ENCODE measurements around the gene TBL1XR1. TPM values are rescaled to one million over a fixed set of nuclear protein-coding genes. Genes with fewer than 3 reads are reported as not detected.

TBL1XR1 gene
- total and polyA plus RNA-seq, 2 of the 8 experiments (the other 6 are each of a cell fraction or from before 2014, with no cell fraction given): 28.1 to 147 TPM

- Histone ChIP-seq H3K4ac (replicated peaks; ENCODE audit: insufficient read length, low read depth, low read length) (no peak overlapping the region), H2BK12ac (ENCODE audit: low read depth, low read length) (no peak overlapping the region), H3K27ac (ENCODE audit: low read depth, low read length) (no peak overlapping the region), H3K4me3 (ENCODE audit: extremely low read depth in 1 of 4, insufficient read depth in 2 of 4, low read depth in 3 of 4, low read length in 4 of 4) (no peak overlapping the region), H4K5ac (ENCODE audit: insufficient read length, low read depth, low read length) (no peak overlapping the region), H3K23ac (ENCODE audit: insufficient read length) (no peak overlapping the region), H3K14ac (ENCODE audit: insufficient read length) (no peak overlapping the region), H2AK5ac (ENCODE audit: low read depth, low read length) (no peak overlapping the region), H3K79me2 (ENCODE audit: control insufficient read depth in 1 of 2, insufficient read depth in 2 of 2, low read length in 2 of 2) (no peaks in the 10 kb centered on the region), H3K4me2 (ENCODE audit: insufficient read depth in 1 of 2, low read depth in 2 of 2, low read length in 2 of 2) (no peak overlapping the region), H4K91ac (replicated peaks; ENCODE audit: insufficient read length, low read length) (no peak overlapping the region), H4K8ac (ENCODE audit: extremely low read depth, insufficient read depth, low read length) (no peak overlapping the region), H3K23me2 (ENCODE audit: low read depth, low read length) (no peaks in the 10 kb centered on the region; the same call in 1 of the 2 replicates), H3K9ac (replicated peaks in 1 of 4; ENCODE audit: extremely low read depth in 1 of 4, low read depth in 3 of 4, low read length in 3 of 4) (no peak overlapping the region), H3K79me1 (ENCODE audit: low read depth, low read length) (no peaks in the 10 kb centered on the region), H2BK5ac (ENCODE audit: low read depth, low read length) (no peak overlapping the region), H3K27me3 (replicated peaks in 1 of 4; ENCODE audit: control insufficient read depth in 3 of 4, extremely low read depth in 1 of 4, insufficient read depth in 3 of 4, low read length in 3 of 4) (no peaks in the 10 kb centered on the region), H3K56ac (replicated peaks; ENCODE audit: insufficient read length, low read depth, low read length) (no peak overlapping the region), H3K4me1 (replicated peaks in 1 of 4; ENCODE audit: control insufficient read depth in 3 of 4, insufficient read depth in 4 of 4, low read length in 3 of 4) (no peaks in the 10 kb centered on the region), H2BK20ac (ENCODE audit: low read length) (no peak overlapping the region), H3K18ac (ENCODE audit: extremely low read depth, low read length) (no peak overlapping the region), H2AFZ (ENCODE audit: low read length) (no peak overlapping the region), H4K20me1 (replicated peaks in 1 of 2; ENCODE audit: control insufficient read depth in 1 of 2, insufficient read depth in 2 of 2, low read length in 2 of 2) (no peaks in the 10 kb centered on the region), H2BK120ac (replicated peaks; ENCODE audit: low read depth, low read length) (no peak overlapping the region), H3K9me3 (ENCODE audit: insufficient read depth in 2 of 2, low read depth in 1 of 2, low read length in 1 of 2) (peaks cover 4 to 14% of the 10 kb centered on the region in 2 experiments; a peak in 2 of 4 replicates), H2BK15ac (ENCODE audit: low read length) (no peak overlapping the region), H3K36me3 (ENCODE audit: control insufficient read depth in 2 of 4, insufficient read depth in 4 of 4, low read length in 3 of 4) (peaks cover 0 to 5% (median 0%) of the 10 kb centered on the region in 4 experiments; a peak in 1 of 8 replicates)
- CTCF ChIA-PET (ENCODE audit: partially characterized antibody): no interaction called here
- POLR2A ChIA-PET (ENCODE audit: partially characterized antibody): no interaction called here
- FAIRE-seq (no peak), DNase-seq (ENCODE audit: low read depth in 1 of 2, low spot score in 2 of 2) (no peak)
- TF ChIP-seq CHD2 (IDR thresholded peaks at IDR 0.05; ENCODE audit: low read length) (no peak), CBX5 (IDR thresholded peaks at IDR 0.05; ENCODE audit: low read depth, low read length) (no peak), SUZ12 (IDR thresholded peaks at IDR 0.05; ENCODE audit: low read length) (no peak), RXRA (IDR thresholded peaks at IDR 0.05; ENCODE audit: insufficient read depth, low read depth, low read length) (no peak), NANOG (IDR thresholded peaks at IDR 0.05; ENCODE audit: insufficient read depth, low read depth, low read length, poor library complexity, severe bottlenecking) (no peak), RFX5 (IDR thresholded peaks at IDR 0.05; ENCODE audit: borderline replicate concordance, low read depth, low read length) (no peak), KDM5A (IDR thresholded peaks at IDR 0.05; ENCODE audit: low read length) (no peak), MAX (IDR thresholded peaks at IDR 0.05) (no peak), FOSL1 (IDR thresholded peaks at IDR 0.05; ENCODE audit: insufficient read depth, low read depth, low read length) (no peak), SP4 (IDR thresholded peaks at IDR 0.05; ENCODE audit: low read length) (no peak), CBX8 (IDR thresholded peaks at IDR 0.05; ENCODE audit: borderline replicate concordance, low read depth, low read length) (no peak), RAD21 (IDR thresholded peaks at IDR 0.05 in 1 of 2, conservative IDR thresholded peaks at IDR 0.05 in 1 of 2; ENCODE audit: low read depth in 2 of 2, low read length in 2 of 2) (no peak), HDAC2 (IDR thresholded peaks at IDR 0.05; ENCODE audit: borderline replicate concordance in 1 of 2, low read depth in 2 of 2, low read length in 2 of 2) (no peak), EP300 (IDR thresholded peaks at IDR 0.05; ENCODE audit: borderline replicate concordance in 1 of 2, low read depth in 2 of 2, low read length in 2 of 2) (no peak), BRCA1 (IDR thresholded peaks at IDR 0.05; ENCODE audit: low read depth, low read length) (no peak)
Observed at GRCh38 chr3:177224414-177224813, 27.1 kb upstream of the TBL1XR1 start.

All from H1 (cell line).